ENCODE measurements around the gene CXADR.

GRCh38 chr21:17539743-17540341 is 27.0 kb downstream of the CXADR start:
- TF ChIP-seq CTCF (IDR thresholded peaks at IDR 0.05) (no peak), CREB1 (CRISPR knock-in tag; IDR thresholded peaks at IDR 0.05) (no peak), MAX (CRISPR knock-in tag; IDR thresholded peaks at IDR 0.05) (no peak), CREM (CRISPR knock-in tag; IDR thresholded peaks at IDR 0.05) (no peak), SP1 (CRISPR knock-in tag; conservative IDR thresholded peaks at IDR 0.05) (no peak)

Data from WTC11 (cell line).